GM21529 (cell line): Measurements from ENCODE around the gene PAIP2.
"Not testable (repeated sequence)": the region's sequence is repeated elsewhere in the genome, so short reads cannot be mapped to it uniquely, and the experiment has no call there.

Source experiments
- ATAC-seq: cut with Tn5 transposase; IDR thresholded peaks from one replicate; pipeline ENCODE4 v1.9.1; 2021; ENCODE audit not compliant: unreplicated experiment

The PAIP2 gene

GRCh38 chr5:139341689-139342422 lies at the start of gene PAIP2:
Gene PAIP2 (plus strand): TSS chr5:139341854. CDS start chr5:139363785, 21,931 bp downstream.
- ATAC-seq = peak; percentile 95

- ATAC-seq = no peak
Measured at GRCh38 chr5:139293202-139293506, 48.5 kb upstream of the PAIP2 start.

- ATAC-seq = peak; percentile 74
Measured at GRCh38 chr5:139293507-139294373, 47.9 kb upstream of the PAIP2 start, which contains the start of gene MATR3. Gene MATR3 (plus strand): TSS chr5:139293740. CDS start chr5:139307416, 13,676 bp downstream.

GRCh38 chr5:139294374-139295165 lies 47.1 kb upstream of the PAIP2 start:
- ATAC-seq = peak; percentile 25

GRCh38 chr5:139295346-139296057 lies 46.2 kb upstream of the PAIP2 start:
- ATAC-seq = no peak

- no peak for ATAC-seq
Measured at GRCh38 chr5:139296198-139296597, 45.5 kb upstream of the PAIP2 start.

GRCh38 chr5:139296862-139297326 lies 44.8 kb upstream of the PAIP2 start:
- ATAC-seq = no peak

GRCh38 chr5:139297439-139298133 lies 44.1 kb upstream of the PAIP2 start:
- ATAC-seq = no peak

- no peak for ATAC-seq
Measured at GRCh38 chr5:139298242-139298641, 43.4 kb upstream of the PAIP2 start.

GRCh38 chr5:139299486-139299885 lies 42.2 kb upstream of the PAIP2 start:
- no peak for ATAC-seq

- ATAC-seq = no peak
Measured at GRCh38 chr5:139301808-139302499, 39.7 kb upstream of the PAIP2 start.

GRCh38 chr5:139304391-139305324 lies 37.0 kb upstream of the PAIP2 start:
- no peak for ATAC-seq

GRCh38 chr5:139306197-139306596 lies 35.5 kb upstream of the PAIP2 start:
- ATAC-seq = no peak

GRCh38 chr5:139306628-139307379 lies 34.9 kb upstream of the PAIP2 start:
- no peak for ATAC-seq

- no peak for ATAC-seq
Measured at GRCh38 chr5:139308797-139309196, 32.9 kb upstream of the PAIP2 start.

GRCh38 chr5:139310715-139311186 lies 30.9 kb upstream of the PAIP2 start:
- not testable (repeated sequence) for ATAC-seq

- no peak for ATAC-seq
Measured at GRCh38 chr5:139312075-139312474, 29.6 kb upstream of the PAIP2 start.
